Left lung (tissue), 10 donors: Measurements from ENCODE around the gene TTC7B. TPM values are rescaled to one million over a fixed set of nuclear protein-coding genes. Genes with fewer than 3 reads are reported as not detected.

Experiments
- ATAC-seq: fragments of 200-7000 bp; cut with Tn5 transposase; one replicate; pipeline ENCODE4 v1.9.1; 2020; ENCODE audit warnings: moderate library complexity
- DNase-seq, 4 donors: peaks; one replicate each; pipeline ENCODE4 v3.0.0-alpha.2; 2013 to 2020
- H3K27ac ChIP-seq, 2 donors: fragments of 200-600 bp; sonication (generic) in 1 of 2; one replicate each; pipeline versions ENCODE4 v1.5.0 to v1.8.0; 2020 to 2021
- H3K27me3 ChIP-seq, 2 donors: fragments of 200-600 bp; sonication (generic) in 1 of 2; one replicate each; pipeline versions ENCODE4 v1.5.0 to v1.8.0; 2020 to 2021
- H3K36me3 ChIP-seq, 2 donors: fragments of 200-600 bp; sonication (generic) in 1 of 2; one replicate each; pipeline versions ENCODE4 v1.5.0 to v1.8.0; 2020 to 2021
- H3K4me1 ChIP-seq, 2 donors: fragments of 200-600 bp; one replicate each; pipeline ENCODE4 v1.8.0; 2021
- H3K4me3 ChIP-seq, 2 donors: fragments of 200-600 bp; sonication (generic) in 1 of 2; one replicate each; pipeline versions ENCODE4 v1.5.0 to v1.8.0; 2020 to 2021; ENCODE audit warnings: mild to moderate bottlenecking in 1 of 2
- H3K9me3 ChIP-seq, 2 donors: fragments of 200-600 bp; sonication (generic) in 1 of 2; one replicate each; pipeline versions ENCODE4 v1.5.0 to v1.8.0; 2020 to 2021
- CTCF ChIP-seq, 2 donors: fragments of 200-600 bp; sonication (generic) in 1 of 2; IDR thresholded peaks; one replicate each; pipeline versions ENCODE4 v1.5.0 to v1.8.0; 2021; ENCODE audit warnings: antibody characterized with exemption in 2 of 2
- intact Hi-C, 2 donors: fragments of 100-400 bp; cut with DNase I; formaldehyde crosslinking; loops; one replicate each; pipeline versions ENCODE4 v1.11.2 to v1.14.2; 2022
- polyA plus RNA-seq, 6 donors: library from polyadenylated mRNA; unstranded; fragments of 120-200 nt; gene quantifications; one replicate each; pipeline ENCODE4 v1.2.1, GENCODE V29; 2013; ENCODE audit not compliant: insufficient read length in 6 of 6
- total RNA-seq, 2 donors: library from RNA; stranded (reverse); fragmentation: NEBNext Ultra II Directional; extraction: Animal tissue kit (Norgen Biotek cat#: 25700); gene quantifications; one replicate each; pipeline ENCODE4 v1.2.1, GENCODE V29; 2021
- donor health status: DM: no; HTN: yes; CAD: no.
- donor health status: DM: no; HTN: no; CAD: no.

TTC7B gene
- total and polyA plus RNA-seq, 8 donors: 26.8 to 47.5 (median 39.5) TPM

DNA sequence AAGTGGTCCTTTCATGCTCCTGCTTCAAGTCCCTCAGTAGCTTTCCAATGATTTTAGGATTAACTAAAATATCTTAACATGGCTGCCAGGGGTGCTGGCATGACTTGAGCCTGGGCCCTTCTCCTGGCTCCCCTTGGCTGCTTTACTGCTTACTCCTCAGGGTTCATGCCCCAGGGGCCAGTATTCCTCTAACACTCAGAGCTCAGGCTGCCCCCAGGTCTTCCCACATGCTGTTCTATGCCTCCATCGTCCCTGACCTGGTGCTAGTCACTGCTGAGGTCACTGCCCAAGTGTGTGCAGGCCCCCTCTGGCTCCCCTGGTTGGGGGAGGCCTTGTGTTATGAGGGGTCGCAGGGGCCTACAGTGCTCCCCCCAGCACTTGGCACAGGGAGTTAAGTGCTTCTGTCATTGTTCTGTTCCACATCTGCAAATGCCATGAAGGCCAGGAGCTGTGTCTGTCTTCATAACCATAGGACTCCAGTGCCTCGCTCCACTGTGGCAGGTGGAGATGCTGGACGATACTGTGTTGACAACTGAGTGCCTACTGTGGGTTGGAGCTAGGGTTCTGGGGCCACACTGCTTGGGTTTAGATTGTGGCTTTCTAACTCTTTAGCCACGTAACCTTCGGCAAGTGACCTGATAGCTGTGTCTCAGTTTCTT lies 228.8 kb downstream of the TTC7B start:
- no peak for ATAC-seq
- Histone ChIP-seq H3K27me3 (no peaks in the 10 kb centered on the region), H3K9me3 (no peaks in the 10 kb centered on the region), H3K4me3 (no peak overlapping the region), H3K36me3 (peaks cover 0 to 10% of the 10 kb centered on the region in 2 donors), H3K4me1 (no peaks in the 10 kb centered on the region), H3K27ac (no peak overlapping the region)
- intact Hi-C loops: no loop called here
- no peak for TF ChIP-seq CTCF (IDR thresholded peaks at IDR 0.05)
- DNase-seq: no peak

- TF ChIP-seq CTCF (IDR thresholded peaks at IDR 0.05): no peak
- H3K4me3 ChIP-seq: no peak overlapping the region
- DNase-seq: peak in 2 of 4 donors; percentile 21 to 34
- no peak overlapping the region for H3K27ac ChIP-seq
- intact Hi-C loops: no loop called here
- peaks cover 0 to 10% of the 10 kb centered on the region in 2 donors for H3K36me3 ChIP-seq
- ATAC-seq: no peak
- no peaks in the 10 kb centered on the region for H3K27me3 ChIP-seq
- H3K4me1 ChIP-seq: no peaks in the 10 kb centered on the region
- no peaks in the 10 kb centered on the region for H3K9me3 ChIP-seq
These were observed 231.1 kb downstream of the TTC7B start for GRCh38 chr14:90585106-90585505.

DNA sequence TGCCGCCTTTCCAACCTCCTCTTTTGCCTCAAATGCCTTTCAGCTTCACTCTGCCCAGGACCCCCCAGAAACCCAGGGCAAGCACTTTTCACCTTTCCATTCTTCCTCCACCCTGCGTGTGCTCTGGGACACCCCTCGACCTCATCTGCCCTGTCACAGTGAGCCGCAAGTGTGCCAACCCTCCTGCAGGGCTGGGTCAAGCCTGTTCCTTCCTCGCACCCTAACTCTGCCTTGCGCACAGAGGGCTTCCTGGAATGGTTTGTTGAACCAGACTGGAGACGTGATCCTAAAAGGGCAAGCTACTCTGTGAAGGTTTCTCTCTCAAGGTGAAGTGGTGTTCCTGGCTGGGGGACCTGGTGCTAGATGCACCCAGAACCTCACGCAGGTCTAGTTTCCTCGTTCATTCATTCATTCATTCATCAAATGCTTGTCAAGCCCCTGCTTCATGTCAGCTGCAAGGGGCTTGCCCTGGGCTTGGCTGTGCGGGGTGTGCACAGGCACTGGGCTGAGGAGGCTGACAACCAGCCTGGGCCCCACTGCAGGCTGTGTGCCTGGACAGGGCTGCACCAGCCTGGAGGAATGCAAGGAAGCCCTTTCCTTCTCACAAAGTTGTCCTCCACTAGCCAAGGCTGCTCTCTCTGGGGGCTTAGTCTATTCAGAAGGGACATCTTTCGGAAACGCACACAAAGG lies 232.2 kb downstream of the TTC7B start:
- Histone ChIP-seq H3K27me3 (no peaks in the 10 kb centered on the region), H3K4me1 (no peaks in the 10 kb centered on the region), H3K27ac (no peak overlapping the region), H3K36me3 (peaks cover 0 to 10% of the 10 kb centered on the region in 2 donors), H3K9me3 (no peaks in the 10 kb centered on the region), H3K4me3 (no peak overlapping the region)
- intact Hi-C loops: no loop called here
- TF ChIP-seq CTCF (IDR thresholded peaks at IDR 0.05): no peak
- ATAC-seq (no peak), DNase-seq (peak in 1 of 4 donors; percentile 14)

DNA sequence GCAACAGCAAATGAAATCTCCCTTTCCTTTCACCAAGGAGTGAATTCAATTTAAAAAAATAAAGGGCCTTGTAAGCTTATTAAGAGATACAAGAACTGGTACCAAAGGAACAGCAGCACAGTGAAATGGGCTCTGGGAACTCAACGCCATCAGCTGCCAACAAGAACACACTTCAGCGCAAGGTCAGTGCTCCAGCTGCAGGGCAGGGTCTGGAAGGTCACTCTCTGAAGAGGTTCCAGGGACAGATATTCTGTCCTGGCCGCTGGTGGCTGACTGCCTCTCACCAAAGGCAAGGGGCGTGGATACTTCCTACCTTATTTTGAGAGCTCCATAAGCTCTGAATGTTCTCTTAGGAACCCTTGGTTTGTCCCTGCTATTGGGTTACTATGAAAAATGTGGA lies 232.8 kb downstream of the TTC7B start:
- DNase-seq (peak in 1 of 4 donors; percentile 20), ATAC-seq (no peak)
- no peak overlapping the region for H3K4me3 ChIP-seq
- no peak for TF ChIP-seq CTCF (IDR thresholded peaks at IDR 0.05)
- no peaks in the 10 kb centered on the region for H3K9me3 ChIP-seq
- intact Hi-C loops: no loop called here
- H3K4me1 ChIP-seq: peaks cover 0 to 3% of the 10 kb centered on the region in 2 donors
- H3K27me3 ChIP-seq: no peaks in the 10 kb centered on the region
- no peak overlapping the region for H3K27ac ChIP-seq
- H3K36me3 ChIP-seq: peaks cover 0 to 10% of the 10 kb centered on the region in 2 donors

GRCh38 chr14:90582166-90582565 lies 234.1 kb downstream of the TTC7B start:
- peak in 1 of 4 donors; percentile 4 for DNase-seq

More at GRCh38 chr14:90582166-90582565, 234.1 kb downstream of the TTC7B start:
- Histone ChIP-seq H3K9me3 (no peaks in the 10 kb centered on the region), H3K27ac (no peak overlapping the region), H3K27me3 (no peaks in the 10 kb centered on the region), H3K4me3 (no peak overlapping the region), H3K36me3 (peaks cover 0 to 13% of the 10 kb centered on the region in 2 donors), H3K4me1 (peaks cover 0 to 11% of the 10 kb centered on the region in 2 donors)
- no peak for ATAC-seq
- TF ChIP-seq CTCF (IDR thresholded peaks at IDR 0.05): no peak
- intact Hi-C loops: no loop called here
